Type B pancreatic cell (in vitro differentiated cells): ENCODE results near the gene RB1. TPM values are rescaled to one million over a fixed set of nuclear protein-coding genes. Genes with fewer than 3 reads are reported as not detected.

Experiments used
- DNase-seq: peaks from one replicate; pipeline ENCODE4 v3.0.0; 2021; ENCODE audit warnings: mixed read lengths; ENCODE audit not compliant: unreplicated experiment; ENCODE audit errors: extremely low spot score
- H3K27ac Mint-ChIP-seq: 2 replicates; pipeline ENCODE4 v1.8.0; 2021; ENCODE audit warnings: mild to moderate bottlenecking, mixed read lengths
- H3K27me3 Mint-ChIP-seq: 2 replicates; pipeline ENCODE4 v1.8.0; 2021; ENCODE audit warnings: mixed read lengths
- H3K36me3 Mint-ChIP-seq: 2 replicates; pipeline ENCODE4 v1.8.0; 2021; ENCODE audit warnings: mixed read lengths
- H3K4me1 Mint-ChIP-seq: one replicate; pipeline ENCODE4 v1.8.0; 2021; ENCODE audit warnings: mixed read lengths; ENCODE audit not compliant: unreplicated experiment
- H3K4me3 Mint-ChIP-seq: 2 replicates; pipeline ENCODE4 v1.8.0; 2021; ENCODE audit warnings: mild to moderate bottlenecking, mixed read lengths
- H3K9me3 Mint-ChIP-seq: 2 replicates; pipeline ENCODE4 v1.8.0; 2021; ENCODE audit warnings: mixed read lengths
- total RNA-seq: library from RNA; stranded (reverse); gene quantifications from 2 replicates; pipeline ENCODE4 v1.2.1, GENCODE V29; 2021; ENCODE audit warnings: low replicate concordance
- TF ChIP-seq, protein P1 (sequence below): fragments of 200-600 bp; sonication (generic); conservative IDR thresholded peaks from 2 replicates; pipeline ENCODE4 v1.5.0; 2021; ENCODE audit warnings: antibody characterized with exemption, mild to moderate bottlenecking

RB1 gene
- total RNA-seq, 1 donor from 2014 or later: 26.6 TPM

DNA sequence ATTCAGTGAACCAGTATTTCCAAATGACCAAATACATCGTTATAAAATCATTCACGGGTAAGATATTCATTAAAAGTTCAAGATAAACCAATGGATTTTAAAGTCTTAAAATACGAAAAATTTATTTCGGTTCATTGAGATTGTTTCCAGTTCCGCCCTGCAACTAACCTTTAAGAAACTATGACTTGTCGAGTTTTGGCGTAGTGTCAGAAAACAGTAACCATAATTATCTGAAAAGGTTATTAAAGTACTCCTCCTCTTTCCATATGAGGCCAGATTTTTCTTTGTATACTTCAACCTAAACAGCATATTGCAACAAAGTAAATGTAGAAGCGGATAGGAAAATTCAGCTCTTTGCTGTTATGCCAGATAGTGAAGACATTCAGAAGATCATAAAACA lies 83.3 kb downstream of the RB1 start:
- no peak overlapping the region for H3K4me3 Mint-ChIP-seq
- H3K27me3 Mint-ChIP-seq: no peaks in the 10 kb centered on the region
- no peak overlapping the region for H3K27ac Mint-ChIP-seq
- peaks cover 14% of the 10 kb centered on the region for H3K36me3 Mint-ChIP-seq
- DNase-seq: no peak
- TF ChIP-seq, protein P1, sequence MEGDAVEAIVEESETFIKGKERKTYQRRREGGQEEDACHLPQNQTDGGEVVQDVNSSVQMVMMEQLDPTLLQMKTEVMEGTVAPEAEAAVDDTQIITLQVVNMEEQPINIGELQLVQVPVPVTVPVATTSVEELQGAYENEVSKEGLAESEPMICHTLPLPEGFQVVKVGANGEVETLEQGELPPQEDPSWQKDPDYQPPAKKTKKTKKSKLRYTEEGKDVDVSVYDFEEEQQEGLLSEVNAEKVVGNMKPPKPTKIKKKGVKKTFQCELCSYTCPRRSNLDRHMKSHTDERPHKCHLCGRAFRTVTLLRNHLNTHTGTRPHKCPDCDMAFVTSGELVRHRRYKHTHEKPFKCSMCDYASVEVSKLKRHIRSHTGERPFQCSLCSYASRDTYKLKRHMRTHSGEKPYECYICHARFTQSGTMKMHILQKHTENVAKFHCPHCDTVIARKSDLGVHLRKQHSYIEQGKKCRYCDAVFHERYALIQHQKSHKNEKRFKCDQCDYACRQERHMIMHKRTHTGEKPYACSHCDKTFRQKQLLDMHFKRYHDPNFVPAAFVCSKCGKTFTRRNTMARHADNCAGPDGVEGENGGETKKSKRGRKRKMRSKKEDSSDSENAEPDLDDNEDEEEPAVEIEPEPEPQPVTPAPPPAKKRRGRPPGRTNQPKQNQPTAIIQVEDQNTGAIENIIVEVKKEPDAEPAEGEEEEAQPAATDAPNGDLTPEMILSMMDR: no peak
- no peaks in the 10 kb centered on the region for H3K4me1 Mint-ChIP-seq
- no peaks in the 10 kb centered on the region for H3K9me3 Mint-ChIP-seq

DNA sequence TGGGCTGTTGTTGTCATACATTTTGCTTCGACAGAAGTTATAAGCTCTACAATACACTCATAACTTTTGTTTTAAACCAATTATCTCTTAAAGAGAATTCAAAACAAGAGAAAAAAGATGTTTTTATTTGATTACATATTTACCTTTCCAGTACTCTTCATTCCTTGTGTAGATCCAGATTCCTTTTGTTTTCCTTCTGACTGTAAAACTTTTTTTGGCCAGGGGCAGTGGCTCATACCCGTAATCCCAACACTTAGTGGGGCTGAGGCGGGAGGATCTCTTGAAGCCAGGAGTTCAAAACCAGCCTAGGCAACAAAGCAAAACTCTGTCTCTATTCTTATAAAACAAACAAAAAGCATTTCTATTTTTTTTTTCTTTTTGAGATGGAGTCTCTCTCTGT lies 87.7 kb downstream of the RB1 start:
- Mint-ChIP-seq H3K36me3 (peaks cover 43% of the 10 kb centered on the region), H3K9me3 (peaks cover 5% of the 10 kb centered on the region), H3K27ac (no peak overlapping the region), H3K4me3 (no peak overlapping the region), H3K27me3 (no peaks in the 10 kb centered on the region), H3K4me1 (no peaks in the 10 kb centered on the region)
- TF ChIP-seq, protein P1: no peak
- no peak for DNase-seq

DNA sequence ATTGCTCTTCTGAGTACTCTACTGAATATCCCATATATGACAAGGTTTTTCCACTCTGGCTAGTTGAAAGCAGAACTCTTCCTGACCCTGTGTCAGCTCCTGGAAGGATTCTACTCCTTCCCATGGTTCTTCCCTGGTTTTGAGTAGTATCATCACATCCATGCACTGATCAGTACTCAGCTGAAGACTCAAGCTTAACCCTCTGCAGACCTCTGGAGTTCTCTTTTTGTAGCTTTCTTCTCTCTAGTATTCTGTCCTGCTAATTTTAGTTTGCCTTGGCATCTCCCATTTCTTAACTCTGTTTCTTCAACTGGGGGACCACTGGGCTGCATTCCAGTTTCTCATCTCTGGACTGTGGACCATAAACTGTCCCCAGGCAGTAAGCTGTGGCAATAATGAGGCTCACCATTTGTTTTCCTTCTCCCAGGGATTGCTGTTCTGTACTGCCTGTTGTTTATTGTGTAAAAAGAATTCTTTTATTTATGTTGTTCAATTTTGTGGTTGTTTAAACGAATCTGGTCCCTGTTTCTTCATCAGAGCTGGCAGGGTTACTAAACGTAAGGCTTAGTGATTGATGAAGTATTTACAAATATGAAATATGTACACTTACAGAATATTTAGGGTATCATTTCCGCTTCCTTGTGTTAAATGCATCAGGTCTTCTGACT lies 89.6 kb downstream of the RB1 start:
- Mint-ChIP-seq H3K27me3 (no peaks in the 10 kb centered on the region), H3K9me3 (peaks cover 5% of the 10 kb centered on the region), H3K4me3 (no peak overlapping the region), H3K36me3 (peaks cover 47% of the 10 kb centered on the region), H3K27ac (no peak overlapping the region), H3K4me1 (peaks cover 1% of the 10 kb centered on the region)
- DNase-seq: no peak
- TF ChIP-seq, protein P1: no peak

DNA sequence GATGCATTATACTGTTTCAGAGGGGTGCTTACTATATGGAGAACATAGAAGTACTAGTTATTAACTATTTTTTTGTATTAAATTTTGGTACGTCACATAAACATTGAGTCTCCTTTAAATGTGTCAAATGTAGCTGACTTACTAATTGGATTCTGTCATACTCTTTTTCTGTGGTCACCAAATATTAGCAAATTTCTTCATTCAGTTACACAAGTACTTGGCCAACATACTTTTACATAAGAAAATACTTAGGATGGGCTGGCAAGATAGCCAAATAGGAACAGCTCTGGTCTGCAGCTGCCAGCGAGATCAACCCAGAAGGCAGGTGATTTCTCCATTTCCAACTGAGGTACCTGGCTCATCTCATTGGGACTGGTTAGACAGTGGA lies 90.1 kb downstream of the RB1 start:
- TF ChIP-seq, protein P1: no peak
- no peak for DNase-seq
- Mint-ChIP-seq H3K27me3 (no peaks in the 10 kb centered on the region), H3K4me3 (no peak overlapping the region), H3K4me1 (peaks cover 6% of the 10 kb centered on the region), H3K27ac (no peak overlapping the region), H3K36me3 (peaks cover 47% of the 10 kb centered on the region), H3K9me3 (peaks cover 5% of the 10 kb centered on the region)

DNA sequence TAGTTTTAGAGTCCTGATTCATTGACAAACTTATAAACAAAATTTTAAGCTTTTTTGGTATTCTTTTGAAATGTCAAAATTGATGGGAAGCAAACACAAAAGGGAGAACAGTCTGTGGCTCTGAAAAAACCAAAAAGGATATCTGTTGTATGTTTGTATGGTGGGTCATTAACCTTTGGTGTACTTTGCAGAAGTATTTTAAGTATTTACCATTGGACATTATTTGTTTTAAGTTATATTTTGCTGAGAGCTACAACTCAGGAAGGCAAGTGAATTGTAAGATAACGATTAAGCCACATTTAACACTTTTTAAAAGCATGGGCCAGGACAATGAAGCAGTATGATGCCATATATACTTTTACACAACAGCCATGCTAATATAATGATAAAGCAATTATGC lies 94.2 kb downstream of the RB1 start:
- DNase-seq: no peak
- no peaks in the 10 kb centered on the region for H3K27me3 Mint-ChIP-seq
- peaks cover 31% of the 10 kb centered on the region for H3K36me3 Mint-ChIP-seq
- peaks cover 5% of the 10 kb centered on the region for H3K9me3 Mint-ChIP-seq
- TF ChIP-seq, protein P1: no peak
- H3K4me3 Mint-ChIP-seq: no peak overlapping the region
- peaks cover 17% of the 10 kb centered on the region for H3K4me1 Mint-ChIP-seq
- no peak overlapping the region for H3K27ac Mint-ChIP-seq
